Naive B cell (primary cell): ENCODE data around the gene RIN1. TPM values are rescaled to one million over a fixed set of nuclear protein-coding genes. Genes with fewer than 3 reads are reported as not detected.

Experiments used
- polyA plus RNA-seq, 6 donors: library from polyadenylated mRNA; unstranded; fragments of 300-500 nt; fragmentation: Illumina TruSeq; gene quantifications; one replicate each; pipeline ENCODE4 v1.2.3, GENCODE V29; 2021; ENCODE audit warnings: low read depth in 6 of 6

The RIN1 gene
- polyA plus RNA-seq, 6 donors from 2014 or later: 0.11 to 3.1 (median 0.51) TPM; not detected in 3

Other genes with a start within 250 kb of the RIN1 start
- gene KLC2, start 78.7 kb downstream of the RIN1 start, polyA plus RNA-seq: 1 to 10 TPM in 5 of 6 donors, under 1 TPM in 1; 0.17 to 9.3 (median 5.6) TPM
- gene RAB1B, start 67.8 kb downstream of the RIN1 start, polyA plus RNA-seq: 10 to 100 TPM; 10.3 to 13.3 (median 12.2) TPM
- not detected for gene CNIH2, start 58.3 kb downstream of the RIN1 start, polyA plus RNA-seq
- 10 to 100 TPM; 57.1 to 82.1 (median 66.0) TPM for gene YIF1A, start 47.3 kb downstream of the RIN1 start, polyA plus RNA-seq
- gene TMEM151A, start 44.5 kb downstream of the RIN1 start, polyA plus RNA-seq: not detected
- under 1 TPM in 5 of 6 donors, not detected in 1; 0.09 to 0.39 (median 0.24) TPM for gene CD248, start 19.4 kb downstream of the RIN1 start, polyA plus RNA-seq
- gene BRMS1, start 8.7 kb upstream of the RIN1 start, polyA plus RNA-seq: 10 to 100 TPM; 56.2 to 81.6 (median 73.0) TPM
- 1 to 10 TPM; 2.9 to 7.7 (median 5.2) TPM for gene B4GAT1, start 11.2 kb upstream of the RIN1 start, polyA plus RNA-seq
- gene SLC29A2, start 35.3 kb upstream of the RIN1 start, polyA plus RNA-seq: 1 to 10 TPM; 1.1 to 3.7 (median 2.4) TPM
- gene NPAS4, start 84.6 kb upstream of the RIN1 start, polyA plus RNA-seq: not detected
- 10 to 100 TPM; 69.1 to 95.1 (median 75.1) TPM for gene MRPL11, start 102.4 kb upstream of the RIN1 start, polyA plus RNA-seq
- 1 to 10 TPM; 4.7 to 9.4 (median 5.4) TPM for gene PELI3, start 130.5 kb upstream of the RIN1 start, polyA plus RNA-seq
- gene DPP3, start 144.0 kb upstream of the RIN1 start, polyA plus RNA-seq: 10 to 100 TPM; 22.8 to 36.1 (median 23.8) TPM
- gene BBS1, start 174.2 kb upstream of the RIN1 start, polyA plus RNA-seq: 10 to 100 TPM in 2 of 6 donors, 1 to 10 TPM in 4; 3.2 to 13.8 (median 9.9) TPM
- gene ZDHHC24, start 209.6 kb upstream of the RIN1 start, polyA plus RNA-seq: 10 to 100 TPM; 12.3 to 19.3 (median 17.0) TPM
- not detected for gene ACTN3, start 210.5 kb upstream of the RIN1 start, polyA plus RNA-seq
- gene CTSF, start 232.2 kb upstream of the RIN1 start, polyA plus RNA-seq: 10 to 100 TPM in 4 of 6 donors, 1 to 10 TPM in 2; 5.0 to 14.3 (median 11.4) TPM